Stimulated activated CD8-positive, alpha-beta memory T cell treated with anti-CD3 and anti-CD28 coated beads, Interleukin-7, amount 100 ng/mL, for 1 hour (primary cell): Measurements from ENCODE around the gene SPACA6.

ENCODE experiments used
- DNase-seq, 2 donors: peaks; one replicate each; pipeline ENCODE4 v3.0.0-alpha.2; 2020; ENCODE audit warnings: low read depth in 2 of 2

Gene SPACA6

GRCh38 chr19:51689751-51690453 lies 3.2 kb upstream of the SPACA6 start:
- no peak for DNase-seq

GRCh38 chr19:51690454-51691073 lies 2.6 kb upstream of the SPACA6 start:
- DNase-seq, result no peak

DNA sequence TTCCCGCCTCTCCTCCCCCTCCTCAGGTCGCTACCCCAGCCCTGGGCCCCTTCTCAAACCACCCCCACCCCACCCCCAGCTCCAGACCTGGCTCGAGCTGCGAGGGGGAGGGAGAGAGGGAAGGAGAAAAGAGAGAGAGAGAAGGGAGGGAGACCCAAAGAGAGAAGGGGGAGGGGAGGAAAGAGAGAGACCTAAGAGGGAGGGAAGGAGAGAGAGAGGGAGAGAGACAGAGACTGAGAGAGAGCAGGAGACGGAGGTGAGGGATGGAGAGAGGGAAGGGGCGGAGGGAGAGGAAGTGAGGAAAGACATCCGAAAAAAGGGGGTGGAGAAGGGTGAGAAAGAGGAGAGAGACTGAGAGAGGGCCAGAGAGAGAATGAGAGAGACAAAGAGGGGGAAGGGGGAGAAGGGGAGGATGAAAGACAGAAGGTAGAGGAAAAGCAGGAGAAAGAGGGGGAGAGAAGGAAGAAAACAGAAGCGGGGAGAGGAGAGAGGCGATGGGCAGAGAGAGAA lies 2.0 kb upstream of the SPACA6 start:
- DNase-seq, result no peak

GRCh38 chr19:51691584-51692428 lies 1.3 kb upstream of the SPACA6 start:
- DNase-seq, result no peak

GRCh38 chr19:51692468-51692867 lies 662 bp upstream of the SPACA6 start:
- DNase-seq, result no peak

DNA sequence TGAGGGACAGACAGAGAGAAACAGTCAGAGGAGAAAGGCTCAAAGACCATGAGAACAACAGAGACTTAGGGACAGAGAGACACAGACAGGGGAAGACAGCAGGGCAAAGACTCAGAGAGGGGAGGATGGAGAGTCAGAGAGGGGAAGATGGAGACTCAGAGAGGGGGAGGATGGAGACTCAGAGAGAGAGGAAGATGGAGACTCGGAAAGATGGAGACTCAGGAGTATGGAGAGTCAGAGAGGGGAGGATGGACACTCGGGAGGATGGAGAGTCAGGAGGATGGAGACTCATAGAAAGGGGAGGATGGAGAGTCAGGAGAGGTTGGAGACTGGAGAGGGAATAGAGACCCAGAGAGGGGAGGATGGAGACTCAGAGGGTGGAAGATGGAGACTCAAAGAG lies 689 bp downstream of the SPACA6 start:
- no peak for DNase-seq

DNA sequence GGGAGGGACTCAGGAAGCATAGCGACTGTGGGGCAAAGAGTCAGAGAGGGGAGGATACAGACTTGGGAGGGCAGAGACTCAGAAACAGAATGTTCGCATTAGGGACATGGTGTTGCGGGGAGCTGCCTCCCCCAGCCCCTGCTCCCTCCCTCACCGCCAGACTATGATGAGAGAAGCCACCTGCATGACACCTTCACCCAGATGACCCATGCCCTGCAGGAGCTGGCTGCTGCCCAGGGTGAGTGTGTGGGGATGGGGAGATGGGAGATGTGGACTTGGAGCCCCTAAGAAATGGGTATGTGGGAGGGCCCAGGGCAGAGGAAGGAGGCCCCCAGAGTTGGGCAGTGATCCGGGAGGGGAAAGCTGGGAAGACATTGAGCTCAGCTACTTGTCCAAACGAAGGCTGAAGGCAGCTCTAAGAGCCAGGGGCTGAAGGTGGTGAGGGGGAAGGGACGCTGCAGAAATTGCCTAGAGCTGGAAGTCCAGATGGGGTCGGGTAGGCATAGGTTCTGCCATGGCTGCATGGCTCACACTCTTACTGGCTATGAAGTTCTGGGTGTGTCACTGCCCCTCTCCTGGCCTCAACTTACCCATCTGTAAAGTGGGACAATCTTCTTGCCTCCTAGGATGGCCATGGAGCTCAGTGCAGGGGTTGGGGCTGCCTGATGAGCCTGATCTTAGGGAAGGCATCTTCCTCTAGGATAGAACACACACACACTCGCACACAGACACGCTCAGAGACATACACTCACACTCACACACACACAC lies 1.4 kb downstream of the SPACA6 start:
- DNase-seq, result no peak

GRCh38 chr19:51695088-51695487 lies 2.0 kb downstream of the SPACA6 start:
- no peak for DNase-seq

- DNase-seq, result no peak
These were observed 2.7 kb downstream of the SPACA6 start for GRCh38 chr19:51695702-51696315.

DNA sequence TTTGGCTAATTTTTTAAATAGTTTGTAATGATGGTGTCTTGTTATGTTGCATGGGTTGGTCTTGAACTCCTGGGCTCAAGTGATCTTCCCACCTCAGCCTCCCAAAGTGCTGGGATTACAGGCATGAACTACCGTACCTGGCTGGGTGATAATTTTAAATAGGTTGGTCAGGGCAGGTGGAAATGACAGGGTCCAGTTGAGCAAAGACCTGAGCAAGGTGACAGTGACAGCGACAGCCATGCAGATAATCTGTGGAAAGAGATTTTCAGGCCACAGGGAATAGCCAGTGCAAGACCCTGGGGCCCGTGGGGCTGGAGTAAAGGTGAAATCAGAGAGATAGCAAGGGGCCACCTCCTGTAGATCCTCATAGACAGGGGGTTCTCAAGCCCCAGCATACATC lies 3.5 kb downstream of the SPACA6 start:
- DNase-seq, result no peak

DNA sequence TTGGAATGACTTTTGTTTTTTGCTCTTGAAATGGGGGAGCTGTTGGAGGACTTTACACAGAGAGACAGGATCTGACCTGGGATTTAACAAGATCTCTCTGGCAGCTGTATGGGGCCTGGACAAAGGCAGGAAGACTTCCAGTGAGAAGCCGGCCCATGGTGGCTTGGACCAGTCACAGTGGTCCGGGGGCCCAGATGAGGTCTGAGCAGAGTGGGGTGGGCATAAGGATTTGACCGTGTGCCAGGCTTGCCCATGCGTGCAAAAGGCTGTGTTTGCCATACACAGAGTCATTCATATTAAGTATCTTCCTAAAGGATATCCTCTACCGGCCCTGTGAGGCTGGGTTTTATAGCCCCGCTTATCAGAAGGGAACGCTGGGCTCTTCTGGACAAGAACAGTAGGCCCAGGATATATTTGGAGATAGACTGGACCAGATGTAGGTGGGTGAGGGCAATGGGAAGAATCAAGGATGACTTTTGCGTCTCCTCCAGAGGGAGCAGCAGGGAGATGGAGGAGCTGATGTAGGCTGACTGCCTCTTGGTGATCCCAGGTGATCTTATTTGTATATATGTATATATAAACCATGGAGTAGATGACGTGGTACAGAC lies 4.1 kb downstream of the SPACA6 start:
- DNase-seq, result no peak

- DNase-seq, result no peak
These were observed 5.2 kb downstream of the SPACA6 start for GRCh38 chr19:51698296-51698695.

DNA sequence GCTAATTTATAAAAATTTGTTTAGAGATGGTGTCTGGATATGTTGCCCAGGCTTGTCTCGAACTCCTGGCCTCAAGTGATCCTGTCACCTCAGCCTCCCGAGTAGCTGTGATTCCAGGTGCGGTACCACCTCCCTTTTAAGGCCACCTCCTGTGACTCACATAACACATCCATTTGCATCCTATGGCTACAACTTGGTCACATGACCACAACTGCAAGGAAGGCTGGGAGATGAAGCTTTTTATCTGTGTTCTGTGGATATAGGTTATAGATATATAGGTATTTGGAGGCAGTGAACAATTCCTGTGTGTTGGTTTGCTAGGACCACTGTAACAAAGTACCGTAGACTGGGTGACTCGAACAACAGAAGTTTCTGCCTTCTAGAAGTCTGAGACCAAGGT lies 6.0 kb downstream of the SPACA6 start:
- DNase-seq, result no peak

GRCh38 chr19:51701468-51702100 lies 8.5 kb downstream of the SPACA6 start:
- no peak for DNase-seq

DNA sequence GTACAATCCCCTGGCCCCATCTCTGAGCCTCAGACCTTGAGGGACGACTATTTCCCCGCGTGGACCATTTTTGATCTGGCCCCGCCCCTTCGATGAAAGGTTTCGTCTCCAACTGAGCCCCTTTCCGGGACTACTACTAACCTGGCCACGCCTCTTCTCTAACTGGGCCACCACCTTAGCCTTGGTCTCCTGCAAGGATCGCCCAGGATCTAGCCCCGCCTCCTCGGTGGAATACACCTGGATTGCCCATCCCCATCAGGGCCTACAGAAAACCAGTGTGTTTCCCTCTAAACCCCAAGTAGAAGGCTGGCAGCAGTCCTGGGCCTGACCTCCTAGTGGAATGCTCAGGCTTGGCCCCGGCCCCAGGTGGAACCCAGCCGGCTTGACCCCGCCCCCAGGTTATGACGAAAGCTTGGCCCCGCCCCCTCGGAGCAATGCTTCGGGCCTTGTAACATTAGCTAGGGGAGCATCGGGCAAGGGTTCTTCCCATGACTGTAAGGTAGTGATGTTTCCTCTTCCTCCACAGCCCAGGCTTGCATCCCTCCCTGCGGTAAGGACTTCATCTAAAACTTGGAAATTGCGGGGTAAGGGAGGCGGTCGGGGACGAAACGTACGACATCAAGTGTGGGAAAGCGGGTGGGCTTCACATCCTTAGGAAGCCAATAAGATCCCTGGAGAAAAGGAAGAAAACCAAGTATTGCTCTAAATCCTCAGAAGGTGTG lies 9.1 kb downstream of the SPACA6 start:
- no peak for DNase-seq

- no peak for DNase-seq
These were observed 9.9 kb downstream of the SPACA6 start for GRCh38 chr19:51702825-51703574.

GRCh38 chr19:51703575-51704515 lies 10.7 kb downstream of the SPACA6 start:
- DNase-seq, result peak; percentile 88 to 95

DNA sequence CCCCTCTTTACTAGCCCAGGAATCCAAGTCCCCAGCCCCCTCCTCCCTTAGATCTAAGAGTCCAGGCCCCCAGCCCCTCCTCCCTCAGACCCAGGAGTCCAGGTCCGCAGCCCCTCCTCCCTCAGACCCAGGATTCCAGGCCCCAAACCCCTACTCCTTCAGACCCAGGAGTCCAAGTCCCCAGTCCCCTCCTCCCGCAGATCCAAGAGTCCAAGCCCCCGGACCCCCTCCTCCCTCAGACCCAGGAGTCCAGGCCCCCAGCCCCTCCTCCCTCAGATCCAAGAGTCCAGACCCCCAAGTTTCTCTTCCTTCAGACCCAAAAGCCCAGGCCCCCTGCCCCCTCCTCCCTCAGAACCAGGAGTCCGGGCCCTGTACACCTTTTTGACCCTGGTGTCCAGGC lies 11.5 kb downstream of the SPACA6 start:
- DNase-seq, result no peak
